GM12872 (cell line): ENCODE results near the gene MLLT3.

Source experiments
- CTCF ChIP-seq: IDR thresholded peaks from 3 replicates; pipeline ENCODE4 v1.5.1; 2011; ENCODE audit warnings: low read depth, mild to moderate bottlenecking, low read length, moderate library complexity; ENCODE audit not compliant: insufficient read depth

MLLT3 gene

GRCh38 chr9:20624201-20625002 is 2.1 kb upstream of the MLLT3 start:
- peak; percentile 72 for TF ChIP-seq CTCF

- no peak for TF ChIP-seq CTCF
Measured at GRCh38 chr9:20623748-20624124, 1.4 kb upstream of the MLLT3 start.

GRCh38 chr9:20623021-20623747 is 885 bp upstream of the MLLT3 start:
- no peak for TF ChIP-seq CTCF

GRCh38 chr9:20621471-20622329 is 599 bp downstream of the MLLT3 start:
- no peak for TF ChIP-seq CTCF

GRCh38 chr9:20620650-20621470 is 1.4 kb downstream of the MLLT3 start:
- TF ChIP-seq CTCF = no peak

GRCh38 chr9:20619487-20620200 is 2.7 kb downstream of the MLLT3 start:
- no peak for TF ChIP-seq CTCF
